Muscle of leg (tissue), 11 donors: ENCODE measurements around the gene POU5F1. TPM values are rescaled to one million over a fixed set of nuclear protein-coding genes. Genes with fewer than 3 reads are reported as not detected.

Experiments
- DNase-seq: peaks from one replicate; pipeline ENCODE4 v3.0.0; 2013
- H3K27ac ChIP-seq: one replicate; pipeline ENCODE4 v1.5.1; 2013; ENCODE audit warnings: mild to moderate bottlenecking, low read length, control low read depth
- H3K27me3 ChIP-seq: one replicate; pipeline ENCODE4 v1.6.1; 2013; ENCODE audit warnings: low read length; ENCODE audit not compliant: control insufficient read depth, insufficient read depth
- H3K36me3 ChIP-seq: one replicate; pipeline ENCODE4 v1.6.1; 2013; ENCODE audit warnings: low read length; ENCODE audit not compliant: control insufficient read depth, insufficient read depth
- H3K4me1 ChIP-seq: one replicate; pipeline ENCODE4 v1.6.1; 2013; ENCODE audit warnings: low read length; ENCODE audit not compliant: control insufficient read depth, insufficient read depth
- H3K4me3 ChIP-seq: one replicate; pipeline ENCODE4 v1.5.1; 2013; ENCODE audit warnings: low read length, control low read depth
- H3K9me3 ChIP-seq: replicated peaks from 2 replicates; pipeline ENCODE4 v1.6.1; 2013; ENCODE audit warnings: low read depth, low read length; ENCODE audit not compliant: control insufficient read depth
- WGBS: methylation state at CpG from one replicate; pipeline ENCODE4 v1.1.5; 2013; ENCODE audit warnings: missing lambda C conversion rate; ENCODE audit not compliant: insufficient coverage; 5-methylcytosine and 5-hydroxymethylcytosine counted together
- polyA plus RNA-seq, 8 donors: library from polyadenylated mRNA; unstranded; fragments of 120-200 nt; gene quantifications; one replicate each; pipeline versions ENCODE4 v1.2.1 to v1.2.3, GENCODE V29; 2013; ENCODE audit warnings: inconsistent platforms in 1 of 8, low replicate concordance in 1 of 8; ENCODE audit not compliant: insufficient read length in 8 of 8, insufficient read depth in 1 of 8
- total RNA-seq: library from RNA; stranded (reverse); fragments of 120-200 nt; gene quantifications from one replicate; pipeline ENCODE4 v1.2.4, GENCODE V29; 2013

POU5F1 gene
- total and polyA plus RNA-seq, 9 donors, result 0.13 to 1.3 (median 0.44) TPM

DNA sequence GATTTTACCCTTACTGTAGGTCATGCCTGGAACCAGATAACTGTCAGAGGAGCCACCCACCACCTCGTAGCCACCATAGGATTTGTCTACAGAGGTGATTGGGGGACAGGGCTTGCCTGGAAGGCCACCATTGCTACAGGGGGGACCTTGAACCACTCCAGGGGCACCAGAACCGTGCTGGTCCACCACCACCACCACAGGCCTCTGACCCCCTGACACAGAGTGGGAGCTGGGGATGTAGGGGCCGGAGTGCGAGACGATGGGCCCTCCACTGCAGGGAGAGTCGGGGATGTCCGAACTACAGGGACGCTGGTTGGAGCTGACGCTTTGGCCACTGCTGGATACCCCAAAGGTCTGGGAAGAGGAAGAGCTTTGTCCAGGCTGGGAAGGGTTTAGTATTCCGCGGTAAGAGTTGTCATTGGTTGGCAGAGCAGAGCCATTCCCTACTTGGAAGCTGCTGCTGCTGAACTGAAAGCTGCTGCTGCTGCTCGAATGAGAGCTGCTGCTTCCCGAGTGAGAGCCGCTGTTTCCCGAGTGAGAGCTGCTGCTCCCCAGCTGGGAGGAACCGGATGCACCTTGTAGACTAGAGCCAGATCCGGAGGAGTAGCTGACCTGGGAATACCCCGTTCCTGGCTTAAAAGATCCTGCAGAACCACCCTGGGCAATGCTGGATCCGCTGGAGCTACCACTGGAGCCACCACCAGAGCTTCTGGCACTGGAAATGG lies 53.7 kb downstream of the POU5F1 start:
- DNase-seq, result peak; percentile 65

DNA sequence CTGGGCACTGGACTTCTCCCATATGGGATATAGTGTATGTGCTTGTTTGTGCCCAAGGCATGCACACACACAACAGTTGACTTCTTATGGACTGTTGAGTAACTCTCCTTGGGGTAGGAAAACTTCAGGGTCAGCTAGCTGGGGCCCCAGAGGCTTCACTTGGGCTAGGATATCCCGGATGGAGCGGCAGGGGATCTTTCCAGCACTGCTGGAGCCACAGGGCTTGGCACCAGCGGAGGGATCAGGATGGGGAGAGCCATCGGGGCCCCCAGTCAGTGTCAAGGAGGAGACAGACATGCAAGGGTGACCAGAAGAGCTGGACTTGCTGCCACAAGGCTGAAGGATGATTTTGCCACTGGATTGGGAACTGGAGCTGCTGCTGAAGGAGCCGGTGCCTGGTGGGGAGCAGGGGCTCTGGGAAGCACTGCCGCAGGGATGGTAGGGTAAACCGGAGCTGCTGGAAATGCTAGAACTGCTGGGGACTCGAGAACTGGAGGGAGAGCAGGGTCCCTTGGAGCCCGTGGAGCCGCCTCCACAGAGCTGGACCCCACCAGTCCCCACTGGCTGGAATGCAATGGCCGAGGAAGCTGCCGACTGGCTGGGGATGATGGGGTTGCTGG lies 54.4 kb downstream of the POU5F1 start:
- no peak for DNase-seq
- H3K4me1 ChIP-seq, result peaks cover 25% of the 10 kb centered on the region
- 91% methylated on average over 10 of the region's 12 CpGs for whole genome bisulfite sequencing
- no peaks in the 10 kb centered on the region for H3K36me3 ChIP-seq
- no peak overlapping the region for H3K4me3 ChIP-seq
- no peaks in the 10 kb centered on the region for H3K9me3 ChIP-seq
- H3K27ac ChIP-seq, result no peak overlapping the region
- peaks cover 10% of the 10 kb centered on the region for H3K27me3 ChIP-seq

More for the DNA sequence above, 53.7 kb downstream of the POU5F1 start:
- Histone ChIP-seq H3K27me3 (peaks cover 7% of the 10 kb centered on the region), H3K36me3 (no peaks in the 10 kb centered on the region), H3K27ac (peak overlapping the region; percentile 62), H3K9me3 (no peaks in the 10 kb centered on the region), H3K4me1 (peaks cover 25% of the 10 kb centered on the region), H3K4me3 (peak overlapping the region; percentile 17)
- WGBS, result 21% methylated on average over 17 of the region's 19 CpGs

DNA sequence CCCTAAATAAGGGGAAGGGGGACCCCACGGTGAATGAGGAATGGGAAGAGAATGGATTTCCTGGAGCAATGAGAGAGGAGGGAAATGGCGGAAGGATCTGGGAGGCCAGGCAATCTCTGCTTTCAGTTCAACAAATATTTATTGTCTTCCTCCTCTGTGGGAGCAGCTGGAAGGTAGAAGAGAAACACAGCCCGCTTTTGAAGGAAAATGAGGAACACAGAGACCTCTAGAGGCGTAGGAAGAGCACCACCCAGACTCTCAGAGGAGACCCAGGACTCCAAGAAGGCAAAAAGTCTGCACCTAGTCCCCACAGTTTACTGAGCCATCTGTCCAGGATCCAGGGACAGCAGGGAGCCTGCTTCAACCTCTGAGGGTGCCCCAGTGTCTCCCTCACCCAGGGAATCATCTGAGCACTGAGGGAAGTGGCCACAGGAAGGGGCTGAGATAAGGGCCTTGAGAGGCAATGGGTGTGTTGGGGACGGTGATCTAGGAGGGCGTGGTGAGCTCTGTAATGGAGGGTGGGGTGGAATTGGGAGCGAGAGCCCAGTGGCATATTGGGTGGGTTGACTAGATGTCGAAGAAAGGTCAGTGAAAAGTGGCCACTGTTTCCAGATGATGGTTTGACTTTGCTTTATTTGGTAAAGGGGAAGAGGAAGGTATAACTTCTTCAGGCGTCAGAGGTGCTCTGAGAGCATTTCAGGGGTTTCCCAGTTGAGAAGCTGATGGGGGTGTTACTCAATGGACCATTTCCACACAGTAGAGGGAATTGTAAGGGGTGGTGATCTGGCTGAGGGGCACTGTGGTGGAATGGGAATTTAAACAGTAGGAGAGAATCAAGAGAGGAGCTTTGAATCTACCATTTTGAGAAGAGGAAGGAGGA lies 55.3 kb downstream of the POU5F1 start:
- H3K4me1 ChIP-seq, result peaks cover 25% of the 10 kb centered on the region
- H3K27ac ChIP-seq, result peak overlapping the region; percentile 70
- no peak overlapping the region for H3K4me3 ChIP-seq
- H3K27me3 ChIP-seq, result peaks cover 16% of the 10 kb centered on the region
- H3K36me3 ChIP-seq, result no peaks in the 10 kb centered on the region
- 67% methylated on average over 5 of the region's 9 CpGs for WGBS
- DNase-seq, result peak; percentile 50
- H3K9me3 ChIP-seq, result no peaks in the 10 kb centered on the region

DNA sequence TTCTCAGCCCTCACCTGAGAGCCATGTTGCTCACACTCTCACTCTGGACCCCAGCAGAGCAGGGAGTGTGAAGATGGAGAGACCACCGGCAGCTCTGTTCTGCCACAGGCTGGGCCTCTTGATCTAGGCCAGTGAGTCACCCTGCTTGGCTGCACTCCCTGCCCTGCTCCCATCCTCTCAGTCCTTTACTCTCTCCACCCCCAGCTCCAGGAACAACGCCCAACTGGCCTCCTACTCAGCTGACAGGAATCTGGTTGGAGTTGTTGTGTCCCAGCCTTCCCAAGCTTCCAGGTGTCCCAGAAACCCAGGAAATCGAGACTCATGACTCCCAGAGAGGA lies 56.0 kb downstream of the POU5F1 start, which contains the start of gene PSORS1C1:
Gene PSORS1C1, plus strand, starts transcription at position 260 of the 338 bp plus-strand sequence. CDS start 14,833 bp downstream, outside the sequence.
- Histone ChIP-seq H3K27ac (peak within 1 kb of the TSS; percentile 70), H3K27me3 (peaks cover 22% of the 10 kb centered on the region), H3K9me3 (no peaks in the 10 kb centered on the region), H3K4me1 (peaks cover 25% of the 10 kb centered on the region), H3K4me3 (no peak within 1 kb of the TSS), H3K36me3 (no peaks in the 10 kb centered on the region)
- DNase-seq, result peak; percentile 92
- 38% methylated on average over 1 of the region's 3 CpGs for WGBS

Other genes starting within 250 kb of the POU5F1 start
- gene SFTA2, start 238.5 kb downstream of the POU5F1 start, total RNA-seq, result not detected
- under 1 TPM in 3 of 8 donors, not detected in 5; 0.37 to 0.66 (median 0.47) TPM for gene SFTA2, start 238.5 kb downstream of the POU5F1 start, polyA plus RNA-seq
- gene MUCL3, start 229.7 kb downstream of the POU5F1 start, total RNA-seq, result not detected
- gene MUCL3, start 229.7 kb downstream of the POU5F1 start, polyA plus RNA-seq, result under 1 TPM in 2 of 8 donors, not detected in 6; 0.05 to 0.15 TPM
- gene MUC21, start 187.0 kb downstream of the POU5F1 start, total RNA-seq, result not detected
- gene MUC21, start 187.0 kb downstream of the POU5F1 start, polyA plus RNA-seq, result under 1 TPM in 1 of 8 donors, not detected in 7; 0.25 TPM
- gene MUC22, start 160.2 kb downstream of the POU5F1 start, total RNA-seq, result not detected
- 1 to 10 TPM in 1 of 8 donors, under 1 TPM in 2, not detected in 5; 0.04 to 2.4 (median 0.12) TPM for gene MUC22, start 160.2 kb downstream of the POU5F1 start, polyA plus RNA-seq
- gene C6orf15, start 58.1 kb downstream of the POU5F1 start, total RNA-seq, result not detected
- gene C6orf15, start 58.1 kb downstream of the POU5F1 start, polyA plus RNA-seq, result not detected
- gene PSORS1C1, start 55.9 kb downstream of the POU5F1 start, total RNA-seq, result 1.3 TPM
- 1 to 10 TPM in 1 of 8 donors, under 1 TPM in 7; 0.22 to 1.4 (median 0.70) TPM for gene PSORS1C1, start 55.9 kb downstream of the POU5F1 start, polyA plus RNA-seq
- gene CDSN, start 50.2 kb downstream of the POU5F1 start, total RNA-seq, result not detected
- under 1 TPM in 1 of 8 donors, not detected in 7; 0.07 TPM for gene CDSN, start 50.2 kb downstream of the POU5F1 start, polyA plus RNA-seq
- not detected for gene PSORS1C2, start 31.6 kb downstream of the POU5F1 start, total RNA-seq
- gene PSORS1C2, start 31.6 kb downstream of the POU5F1 start, polyA plus RNA-seq, result under 1 TPM in 6 of 8 donors, not detected in 2; 0.09 to 0.27 (median 0.26) TPM
- gene CCHCR1, start 12.9 kb downstream of the POU5F1 start, total RNA-seq, result 16.4 TPM
- 10 to 100 TPM; 15.1 to 21.2 (median 17.6) TPM for gene CCHCR1, start 12.9 kb downstream of the POU5F1 start, polyA plus RNA-seq
- 11.3 TPM for gene TCF19, start 12.1 kb downstream of the POU5F1 start, total RNA-seq
- 10 to 100 TPM in 7 of 8 donors, 1 to 10 TPM in 1; 9.3 to 18.4 (median 13.5) TPM for gene TCF19, start 12.1 kb downstream of the POU5F1 start, polyA plus RNA-seq
- gene HLA-C, start 101.4 kb upstream of the POU5F1 start, total RNA-seq, result 26.0 TPM
- gene HLA-C, start 101.4 kb upstream of the POU5F1 start, polyA plus RNA-seq, result 10 to 100 TPM; 34.5 to 71.6 (median 53.0) TPM
- 139 TPM for gene HLA-B, start 186.5 kb upstream of the POU5F1 start, total RNA-seq
- gene HLA-B, start 186.5 kb upstream of the POU5F1 start, polyA plus RNA-seq, result 100 to 1,000 TPM in 7 of 8 donors, 10 to 100 TPM in 1; 93.4 to 266 (median 132) TPM
- gene MICA, start 232.9 kb upstream of the POU5F1 start, total RNA-seq, result 13.0 TPM
- gene MICA, start 232.9 kb upstream of the POU5F1 start, polyA plus RNA-seq, result 10 to 100 TPM in 1 of 8 donors, 1 to 10 TPM in 7; 4.2 to 11.6 (median 6.8) TPM